Tibial nerve (tissue), 4 donors: ENCODE results near the gene KCTD18. TPM values are rescaled to one million over a fixed set of nuclear protein-coding genes. Genes with fewer than 3 reads are reported as not detected.

Source experiments
- DNase-seq, 2 donors: peaks; one replicate each; pipeline ENCODE4 v3.0.0-alpha.2; 2019; ENCODE audit warnings: low spot score in 2 of 2
- H3K27ac ChIP-seq, 4 donors: fragments of 200-600 bp; sonication (generic) in 3 of 4; one replicate each; pipeline ENCODE4 v1.5.1; 2017 to 2019; ENCODE audit warnings: mild to moderate bottlenecking in 1 of 4
- H3K27me3 ChIP-seq, 2 donors: fragments of 200-600 bp; sonication (generic) in 1 of 2; one replicate each; pipeline versions ENCODE4 v1.5.1 to v1.6.0; 2017 to 2019
- H3K36me3 ChIP-seq, 3 donors: fragments of 200-600 bp; sonication (generic); one replicate each; pipeline ENCODE4 v1.5.1; 2018 to 2019
- H3K4me1 ChIP-seq, 4 donors: fragments of 200-600 bp; sonication (generic) in 3 of 4; one replicate each; pipeline ENCODE4 v1.5.1; 2017 to 2019
- H3K4me3 ChIP-seq, 4 donors: fragments of 200-600 bp; sonication (generic) in 3 of 4; one replicate each; pipeline ENCODE4 v1.5.1; 2017 to 2019; ENCODE audit warnings: mild to moderate bottlenecking in 1 of 4, moderate library complexity in 1 of 4
- H3K9me3 ChIP-seq, 4 donors: fragments of 200-600 bp; sonication (generic) in 3 of 4; one replicate each; pipeline ENCODE4 v1.5.1; 2017 to 2019
- CTCF ChIP-seq, 5 experiments: fragments of 200-600 bp in 3 of 5; fragments of 450-650 bp in 2 of 5; sonication (generic) in 3 of 5; IDR thresholded peaks; one replicate each; pipeline ENCODE4 v1.5.1; 2016 to 2019; ENCODE audit warnings: antibody characterized with exemption in 5 of 5, mild to moderate bottlenecking in 3 of 5, moderate library complexity in 2 of 5
- EP300 ChIP-seq, 2 donors: sonication (generic); formaldehyde crosslinking; IDR thresholded peaks; one replicate each; pipeline ENCODE4 v1.6.1; 2017; ENCODE audit warnings: antibody characterized with exemption in 2 of 2, mild to moderate bottlenecking in 1 of 2
- POLR2A ChIP-seq, 2 donors: fragments of 450-650 bp; IDR thresholded peaks; one replicate each; pipeline ENCODE4 v1.6.1; 2017; ENCODE audit warnings: antibody characterized with exemption in 2 of 2, mild to moderate bottlenecking in 2 of 2, moderate library complexity in 2 of 2
- WGBS, 2 donors: methylation state at CpG; one replicate each; pipeline ENCODE4 v1.1.5; 2018; 5-methylcytosine and 5-hydroxymethylcytosine counted together
- total RNA-seq, 4 donors: library from RNA; depleted of rRNA; stranded (reverse); fragments of >200 nt; gene quantifications; one replicate each; pipeline ENCODE4 v1.1.0, GENCODE V29; 2016

Gene KCTD18
- total RNA-seq, 4 donors from 2014 or later = 20.1 to 38.2 (median 24.5) TPM

- Histone ChIP-seq H3K9me3 (no peaks in the 10 kb centered on the region), H3K4me3 (no peak overlapping the region), H3K4me1 (peaks cover 0 to 11% (median 1%) of the 10 kb centered on the region in 4 donors), H3K27ac (no peak overlapping the region), H3K36me3 (peaks cover 0 to 27% (median 0%) of the 10 kb centered on the region in 3 donors), H3K27me3 (no peaks in the 10 kb centered on the region)
- no peak for DNase-seq
- TF ChIP-seq POLR2A (IDR thresholded peaks at IDR 0.05) = no peak
- TF ChIP-seq EP300 (IDR thresholded peaks at IDR 0.05) = no peak
- no peak for TF ChIP-seq CTCF (IDR thresholded peaks at IDR 0.05)
- WGBS, 2 donors = 80 to 89% methylated on average over 5 of the region's 5 CpGs
These were observed 55.9 kb downstream of the KCTD18 start for GRCh38 chr2:200453853-200454534.

- no peak for DNase-seq
- Histone ChIP-seq H3K36me3 (peaks cover 0 to 30% (median 0%) of the 10 kb centered on the region in 3 donors), H3K9me3 (no peaks in the 10 kb centered on the region), H3K27ac (no peak overlapping the region), H3K4me3 (no peak overlapping the region), H3K4me1 (peaks cover 0 to 11% (median 1%) of the 10 kb centered on the region in 4 donors), H3K27me3 (no peaks in the 10 kb centered on the region)
- 87% methylated on average over 8 of the region's 8 CpGs for WGBS, 2 donors
- TF ChIP-seq POLR2A (IDR thresholded peaks at IDR 0.05) = no peak
- no peak for TF ChIP-seq CTCF (IDR thresholded peaks at IDR 0.05)
- no peak for TF ChIP-seq EP300 (IDR thresholded peaks at IDR 0.05)
These were observed 56.6 kb downstream of the KCTD18 start for GRCh38 chr2:200453142-200453852.

- Histone ChIP-seq H3K4me3 (no peak overlapping the region), H3K27ac (no peak overlapping the region), H3K36me3 (peaks cover 0 to 30% (median 0%) of the 10 kb centered on the region in 3 donors), H3K4me1 (peaks cover 0 to 11% (median 1%) of the 10 kb centered on the region in 4 donors), H3K27me3 (no peaks in the 10 kb centered on the region), H3K9me3 (no peaks in the 10 kb centered on the region)
- no peak for DNase-seq
- TF ChIP-seq CTCF (IDR thresholded peaks at IDR 0.05) (no peak), POLR2A (IDR thresholded peaks at IDR 0.05) (no peak), EP300 (IDR thresholded peaks at IDR 0.05) (no peak)
- WGBS, 2 donors = 98 to 100% methylated on average over 2 of the region's 2 CpGs
These were observed 57.5 kb downstream of the KCTD18 start for GRCh38 chr2:200452377-200452776.

- TF ChIP-seq EP300 (IDR thresholded peaks at IDR 0.05) (no peak), POLR2A (IDR thresholded peaks at IDR 0.05) (no peak), CTCF (IDR thresholded peaks at IDR 0.05) (no peak)
- H3K27me3 ChIP-seq = no peaks in the 10 kb centered on the region
- H3K4me3 ChIP-seq = no peak overlapping the region
These were observed 58.4 kb downstream of the KCTD18 start for GRCh38 chr2:200451511-200451910.

GRCh38 chr2:200450288-200450687, 59.6 kb downstream of the KCTD18 start:
- TF ChIP-seq POLR2A (IDR thresholded peaks at IDR 0.05) (no peak), EP300 (IDR thresholded peaks at IDR 0.05) (no peak), CTCF (IDR thresholded peaks at IDR 0.05) (no peak)
- no peaks in the 10 kb centered on the region for H3K9me3 ChIP-seq
- no peaks in the 10 kb centered on the region for H3K27me3 ChIP-seq
- no peak overlapping the region for H3K27ac ChIP-seq
- peaks cover 0 to 43% (median 0%) of the 10 kb centered on the region in 3 donors for H3K36me3 ChIP-seq
- DNase-seq = no peak
- peaks cover 0 to 3% (median 0%) of the 10 kb centered on the region in 4 donors for H3K4me1 ChIP-seq
- 79 to 86% methylated on average over 2 of the region's 2 CpGs for WGBS, 2 donors
- no peak overlapping the region for H3K4me3 ChIP-seq

More at GRCh38 chr2:200451511-200451910, 58.4 kb downstream of the KCTD18 start:
- H3K4me1 ChIP-seq = peaks cover 0 to 11% (median 1%) of the 10 kb centered on the region in 4 donors
- no peak for DNase-seq
- WGBS, 2 donors = 80 to 90% methylated on average over 2 of the region's 2 CpGs
- H3K27ac ChIP-seq = no peak overlapping the region
- no peaks in the 10 kb centered on the region for H3K9me3 ChIP-seq
- H3K36me3 ChIP-seq = peaks cover 0 to 38% (median 0%) of the 10 kb centered on the region in 3 donors
